T-helper 1 cell treated with Interleukin-12 subunit alpha and Interleukin-12 subunit beta and Interleukin-4 antibody, amounts not matched to agents 30 μg/mL and 1 μg/mL, for 36 hours (primary cell): ENCODE results near the gene CACNA2D3.

Experiments used
- H3K27ac Mint-ChIP-seq: one replicate; pipeline ENCODE4 v1.8.0; 2021; ENCODE audit warnings: mild to moderate bottlenecking, mixed read lengths
- H3K27me3 Mint-ChIP-seq: one replicate; pipeline ENCODE4 v1.8.0; 2021; ENCODE audit warnings: low read depth, mixed read lengths
- H3K36me3 Mint-ChIP-seq: one replicate; pipeline ENCODE4 v1.8.0; 2021; ENCODE audit warnings: low read depth, mixed read lengths
- H3K4me1 Mint-ChIP-seq: one replicate; pipeline ENCODE4 v1.8.0; 2021; ENCODE audit warnings: low read depth, mixed read lengths
- H3K4me3 Mint-ChIP-seq: one replicate; pipeline ENCODE4 v1.8.0; 2021; ENCODE audit warnings: mild to moderate bottlenecking, moderate library complexity, mixed read lengths
- H3K9me3 Mint-ChIP-seq: one replicate; pipeline ENCODE4 v1.8.0; 2021; ENCODE audit warnings: mixed read lengths

Gene CACNA2D3

DNA sequence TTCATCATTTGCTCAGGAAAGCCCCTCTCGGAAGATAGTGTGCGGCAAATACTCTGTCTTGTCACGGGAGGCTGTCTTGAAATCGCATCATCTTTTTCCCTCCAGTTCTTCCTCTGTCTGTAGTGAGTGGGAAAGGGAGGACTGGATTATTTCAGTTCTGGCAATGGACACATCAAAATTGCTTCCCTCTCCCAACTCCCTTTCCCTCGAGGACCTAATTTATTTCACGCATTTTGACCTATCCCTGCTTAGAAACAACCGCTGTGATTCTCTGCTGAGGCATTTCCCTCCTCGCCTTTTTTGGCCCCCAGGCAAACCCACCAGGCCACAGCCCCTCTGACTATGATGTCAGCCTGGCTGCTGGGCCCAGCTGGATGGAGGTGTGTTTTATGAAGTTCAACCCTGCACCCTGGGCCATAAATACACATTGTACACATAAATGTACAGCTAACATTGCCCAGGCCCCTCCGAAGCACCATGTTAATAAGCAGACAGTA, 944.2 kb downstream of the CACNA2D3 start:
- no peaks in the 10 kb centered on the region for H3K36me3 Mint-ChIP-seq
- no peak overlapping the region for H3K27ac Mint-ChIP-seq
- no peaks in the 10 kb centered on the region for H3K4me1 Mint-ChIP-seq
- H3K27me3 Mint-ChIP-seq = no peaks in the 10 kb centered on the region
- no peak overlapping the region for H3K4me3 Mint-ChIP-seq
- H3K9me3 Mint-ChIP-seq = no peaks in the 10 kb centered on the region

DNA sequence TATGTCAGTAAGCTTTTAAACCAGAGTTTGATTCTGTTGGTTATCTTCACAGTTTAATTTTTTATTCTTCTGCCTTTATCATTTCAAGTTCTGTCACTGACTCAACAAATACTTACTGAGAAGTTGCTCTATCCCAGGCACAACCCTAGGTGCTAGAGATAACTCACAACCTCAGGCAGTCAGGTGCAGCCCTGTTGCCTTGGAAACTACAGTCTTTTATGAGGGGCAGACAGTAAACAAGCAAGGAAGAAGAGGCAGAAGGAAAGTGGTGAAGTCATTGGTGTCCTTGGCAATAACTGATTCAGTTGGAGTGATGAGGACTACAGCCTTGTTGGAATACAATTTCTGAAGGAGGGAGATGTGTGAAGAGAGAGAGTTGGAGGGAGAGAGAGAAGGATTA, 947.6 kb downstream of the CACNA2D3 start:
- no peaks in the 10 kb centered on the region for H3K27me3 Mint-ChIP-seq
- H3K4me3 Mint-ChIP-seq = no peak overlapping the region
- no peaks in the 10 kb centered on the region for H3K9me3 Mint-ChIP-seq
- H3K4me1 Mint-ChIP-seq = no peaks in the 10 kb centered on the region
- no peaks in the 10 kb centered on the region for H3K36me3 Mint-ChIP-seq
- H3K27ac Mint-ChIP-seq = no peak overlapping the region

DNA sequence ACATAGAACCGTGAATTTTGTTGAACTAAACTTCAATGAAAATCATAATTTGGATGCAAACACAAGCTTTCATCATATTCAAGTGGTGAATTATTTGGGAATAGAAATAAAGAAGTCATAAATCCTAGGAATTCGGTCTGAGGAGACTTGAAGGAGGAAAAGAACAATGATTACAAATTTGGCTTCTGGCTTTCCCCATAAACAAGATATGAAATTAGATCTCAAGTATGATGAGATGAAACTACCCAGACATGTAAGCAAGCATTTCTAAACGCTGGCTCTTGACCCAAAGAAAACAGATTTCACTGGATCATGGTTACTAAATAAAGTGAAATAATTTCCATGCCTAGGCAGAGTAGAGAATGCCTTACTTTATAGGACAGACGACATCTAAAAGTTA, 952.4 kb downstream of the CACNA2D3 start:
- H3K4me1 Mint-ChIP-seq = no peaks in the 10 kb centered on the region
- no peak overlapping the region for H3K27ac Mint-ChIP-seq
- H3K27me3 Mint-ChIP-seq = no peaks in the 10 kb centered on the region
- peaks cover 4% of the 10 kb centered on the region for H3K9me3 Mint-ChIP-seq
- H3K36me3 Mint-ChIP-seq = no peaks in the 10 kb centered on the region
- H3K4me3 Mint-ChIP-seq = no peak overlapping the region

DNA sequence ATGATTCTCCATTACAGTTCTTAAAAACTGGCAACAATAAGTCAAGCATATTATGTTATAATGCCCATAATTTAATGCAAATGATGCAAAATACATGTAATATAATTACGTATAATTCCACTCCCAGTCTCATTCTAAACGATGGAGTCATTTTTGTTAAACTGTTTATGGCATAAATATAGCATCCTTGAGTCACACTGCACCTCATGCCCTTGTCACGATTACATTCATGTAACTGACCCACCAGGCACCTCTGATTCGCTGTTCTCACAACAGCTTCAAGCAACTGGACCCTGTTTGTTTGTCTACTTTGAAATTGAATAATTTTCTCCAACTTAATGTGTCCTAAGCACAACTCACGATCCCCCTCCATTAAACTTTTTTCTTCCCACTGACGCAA, 953.5 kb downstream of the CACNA2D3 start:
- H3K27ac Mint-ChIP-seq = no peak overlapping the region
- no peak overlapping the region for H3K4me3 Mint-ChIP-seq
- H3K9me3 Mint-ChIP-seq = peaks cover 4% of the 10 kb centered on the region
- H3K27me3 Mint-ChIP-seq = no peaks in the 10 kb centered on the region
- no peaks in the 10 kb centered on the region for H3K4me1 Mint-ChIP-seq
- H3K36me3 Mint-ChIP-seq = no peaks in the 10 kb centered on the region

DNA sequence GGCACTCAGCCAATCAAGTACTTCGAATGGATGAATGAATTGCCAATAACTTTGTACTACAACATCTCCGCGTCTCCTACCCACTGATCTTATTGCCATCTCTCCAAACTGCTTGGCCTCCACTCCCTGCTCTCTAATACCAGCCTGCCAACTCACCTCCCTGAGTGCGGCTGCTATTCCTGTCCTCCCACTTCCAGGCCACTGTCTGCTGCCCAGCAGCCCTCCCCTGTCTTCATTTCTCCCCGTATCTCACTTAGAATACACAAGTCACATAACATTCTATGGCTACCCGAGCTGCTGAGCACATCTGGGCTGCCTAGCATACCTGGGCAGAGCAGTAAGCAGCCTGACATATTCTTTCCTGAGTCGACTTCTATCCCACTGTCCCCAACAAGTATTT, 955.4 kb downstream of the CACNA2D3 start:
- H3K27me3 Mint-ChIP-seq = no peaks in the 10 kb centered on the region

DNA sequence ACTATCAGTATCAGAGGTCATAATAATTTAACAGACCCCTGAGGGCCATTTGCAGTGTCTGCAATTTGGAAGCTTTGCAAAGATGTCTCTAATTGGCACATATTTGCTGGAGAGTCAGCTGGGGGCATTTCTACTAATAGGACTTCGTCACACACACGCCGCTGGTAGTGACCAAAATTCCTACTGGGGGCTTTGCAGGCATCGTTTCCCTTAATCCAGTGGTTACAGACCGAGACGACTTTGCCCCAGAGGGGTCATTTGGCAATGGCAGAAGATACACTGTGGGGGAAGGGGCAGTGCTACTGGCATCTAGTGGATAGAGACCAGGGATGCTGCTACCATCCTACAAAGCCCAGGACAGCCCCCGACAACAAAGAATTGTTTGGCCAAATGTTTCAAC, 956.5 kb downstream of the CACNA2D3 start:
- no peak overlapping the region for H3K27ac Mint-ChIP-seq
- H3K4me3 Mint-ChIP-seq = no peak overlapping the region
- H3K9me3 Mint-ChIP-seq = peaks cover 4% of the 10 kb centered on the region
- no peaks in the 10 kb centered on the region for H3K27me3 Mint-ChIP-seq
- H3K36me3 Mint-ChIP-seq = no peaks in the 10 kb centered on the region
- no peaks in the 10 kb centered on the region for H3K4me1 Mint-ChIP-seq

More for the DNA sequence above, 955.4 kb downstream of the CACNA2D3 start:
- peaks cover 4% of the 10 kb centered on the region for H3K9me3 Mint-ChIP-seq
- no peaks in the 10 kb centered on the region for H3K4me1 Mint-ChIP-seq
- no peak overlapping the region for H3K4me3 Mint-ChIP-seq
- H3K36me3 Mint-ChIP-seq = no peaks in the 10 kb centered on the region
- no peak overlapping the region for H3K27ac Mint-ChIP-seq

DNA sequence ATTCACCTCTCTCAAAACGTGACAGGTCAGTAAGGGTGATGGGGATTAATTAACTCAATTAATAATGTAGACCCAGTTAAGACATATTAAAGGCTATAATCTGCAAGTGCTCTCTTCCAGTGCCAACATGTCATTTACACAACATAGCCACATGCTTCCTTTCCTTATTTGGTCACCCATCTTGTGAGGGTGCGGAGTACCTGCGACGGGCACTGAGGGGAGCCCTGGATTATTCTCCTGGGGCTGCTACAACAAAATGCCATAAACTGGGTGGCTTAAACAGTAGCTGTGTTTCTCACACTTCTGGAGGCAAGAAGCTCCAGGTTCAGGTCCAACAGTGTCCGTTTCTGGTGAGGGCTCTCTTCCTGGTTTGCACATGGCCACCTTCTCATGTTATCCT, 962.9 kb downstream of the CACNA2D3 start:
- H3K36me3 Mint-ChIP-seq = no peaks in the 10 kb centered on the region
- H3K27me3 Mint-ChIP-seq = no peaks in the 10 kb centered on the region
- no peaks in the 10 kb centered on the region for H3K4me1 Mint-ChIP-seq
- H3K4me3 Mint-ChIP-seq = no peak overlapping the region
- no peaks in the 10 kb centered on the region for H3K9me3 Mint-ChIP-seq
- no peak overlapping the region for H3K27ac Mint-ChIP-seq

DNA sequence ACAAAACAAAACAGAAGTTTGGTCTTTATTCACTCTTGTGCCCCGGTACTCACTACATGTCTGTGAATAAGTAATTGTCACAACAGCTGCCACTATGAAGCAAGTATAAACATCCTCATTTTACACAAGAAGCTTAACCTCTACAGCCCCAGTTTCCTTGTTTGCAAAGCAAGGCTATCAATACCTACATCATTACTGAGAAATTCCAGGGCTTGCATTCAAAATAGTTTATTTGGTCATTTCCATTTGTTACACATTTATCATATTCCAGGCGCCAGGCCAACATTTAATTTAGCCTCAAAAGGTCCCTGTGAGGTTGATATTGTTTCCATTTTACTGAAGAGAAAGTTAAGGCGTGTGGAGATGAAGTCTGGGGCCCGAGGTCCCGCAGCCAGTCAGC, 966.9 kb downstream of the CACNA2D3 start:
- Mint-ChIP-seq H3K27ac (no peak overlapping the region), H3K4me3 (no peak overlapping the region), H3K36me3 (no peaks in the 10 kb centered on the region), H3K9me3 (no peaks in the 10 kb centered on the region), H3K27me3 (no peaks in the 10 kb centered on the region), H3K4me1 (no peaks in the 10 kb centered on the region)

DNA sequence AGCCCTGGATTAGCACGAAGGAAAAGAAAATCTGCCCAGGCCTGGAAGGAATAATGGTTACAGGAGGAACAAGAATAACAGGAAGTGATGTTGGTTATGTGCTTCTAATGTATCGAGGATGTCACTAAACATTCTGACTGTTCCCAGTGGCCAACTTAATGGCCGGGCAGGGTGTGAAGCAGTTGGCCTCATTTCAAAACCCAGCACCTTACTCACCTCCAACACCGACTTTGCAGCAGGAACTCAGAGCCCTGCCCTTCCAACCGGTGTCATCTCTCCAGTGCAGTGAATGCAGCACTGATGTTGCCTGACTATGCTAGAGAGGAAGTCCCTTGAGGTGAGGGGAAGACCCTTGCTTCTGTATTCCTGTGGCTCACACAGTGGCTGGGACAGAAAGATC, 967.9 kb downstream of the CACNA2D3 start:
- H3K27ac Mint-ChIP-seq = no peak overlapping the region
- no peaks in the 10 kb centered on the region for H3K36me3 Mint-ChIP-seq
- H3K27me3 Mint-ChIP-seq = no peaks in the 10 kb centered on the region
- H3K9me3 Mint-ChIP-seq = no peaks in the 10 kb centered on the region
- no peaks in the 10 kb centered on the region for H3K4me1 Mint-ChIP-seq
- no peak overlapping the region for H3K4me3 Mint-ChIP-seq

DNA sequence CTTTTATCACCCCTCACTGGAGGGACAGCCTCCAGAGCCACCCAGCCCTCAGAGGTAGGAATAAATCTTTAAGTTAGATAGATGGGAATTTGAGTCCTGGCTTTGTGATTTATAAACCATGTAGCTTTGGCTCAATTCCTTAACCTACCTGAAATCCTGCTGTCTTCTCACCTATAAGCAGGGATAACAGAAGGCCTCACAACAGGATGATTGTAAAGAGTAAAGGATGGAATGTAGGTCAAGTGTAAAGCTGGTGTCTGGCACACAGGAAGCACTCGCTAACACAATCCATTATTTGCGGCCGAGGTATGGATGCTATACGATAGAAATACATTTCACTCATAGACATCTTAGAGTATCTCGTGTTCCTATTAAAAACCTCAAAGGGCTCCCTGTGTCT, 968.4 kb downstream of the CACNA2D3 start:
- Mint-ChIP-seq H3K36me3 (no peaks in the 10 kb centered on the region), H3K4me1 (no peaks in the 10 kb centered on the region), H3K4me3 (no peak overlapping the region), H3K9me3 (no peaks in the 10 kb centered on the region), H3K27me3 (no peaks in the 10 kb centered on the region), H3K27ac (no peak overlapping the region)

DNA sequence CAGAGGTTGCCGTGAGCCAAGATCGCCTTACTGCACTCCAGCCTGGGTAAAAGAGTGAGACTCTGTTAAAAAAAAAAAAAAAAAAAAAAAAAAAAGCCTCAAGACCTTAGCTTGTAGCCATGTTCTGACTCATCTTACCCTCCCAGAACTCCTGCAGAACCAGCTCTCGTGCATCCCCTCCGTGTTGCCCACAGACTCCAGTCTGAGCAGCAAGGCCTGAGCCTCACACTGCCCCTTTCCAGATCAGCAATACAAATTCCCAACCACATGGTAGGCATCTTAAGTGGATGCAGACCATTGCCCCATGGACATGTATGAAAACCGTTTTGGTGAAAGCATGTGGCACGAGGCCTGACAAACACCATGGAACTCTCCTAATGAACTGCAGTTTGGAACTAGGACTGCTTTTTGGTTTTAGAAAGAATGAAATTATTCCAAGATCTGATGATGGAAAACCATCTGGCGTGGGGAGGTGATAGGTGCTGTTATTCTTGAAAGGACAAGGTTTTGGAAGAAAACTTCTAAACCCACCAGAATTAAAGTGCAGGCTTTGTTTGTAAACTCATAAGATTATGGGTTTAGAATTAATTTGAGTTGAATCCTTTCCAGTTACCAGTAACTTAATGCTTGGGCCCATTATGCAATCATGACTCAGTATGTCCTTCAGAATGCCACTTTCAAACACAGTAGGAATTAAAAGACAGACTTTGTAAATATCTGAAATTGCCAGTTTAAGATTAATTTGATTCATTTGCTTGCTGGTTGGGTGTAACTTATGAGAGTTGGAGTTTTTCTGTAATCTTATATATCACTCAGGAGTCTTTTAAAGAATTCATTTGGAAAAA, 969.3 kb downstream of the CACNA2D3 start:
- Mint-ChIP-seq H3K27me3 (no peaks in the 10 kb centered on the region), H3K4me3 (no peak overlapping the region), H3K9me3 (no peaks in the 10 kb centered on the region), H3K27ac (no peak overlapping the region), H3K36me3 (no peaks in the 10 kb centered on the region), H3K4me1 (no peaks in the 10 kb centered on the region)

DNA sequence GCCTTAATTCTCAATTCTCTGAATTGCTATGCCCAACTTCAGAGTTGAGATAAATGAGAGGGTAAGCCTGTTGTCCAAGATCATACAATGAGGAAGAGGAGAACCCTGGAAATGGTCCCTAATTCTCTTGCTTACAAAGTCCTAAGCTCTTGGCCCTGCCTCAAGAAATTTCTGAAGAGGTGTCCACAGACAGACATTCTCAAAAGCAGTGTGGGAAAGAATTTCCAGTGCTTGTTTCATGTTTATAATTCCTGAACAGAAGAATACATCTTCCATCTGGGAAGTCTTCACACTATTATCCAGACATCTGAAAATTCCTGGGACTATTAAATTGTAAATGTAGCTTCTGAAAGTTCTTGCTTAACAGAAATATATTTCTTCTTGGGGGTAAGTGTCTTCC, 972.3 kb downstream of the CACNA2D3 start:
- Mint-ChIP-seq H3K4me1 (no peaks in the 10 kb centered on the region), H3K36me3 (no peaks in the 10 kb centered on the region), H3K9me3 (no peaks in the 10 kb centered on the region), H3K27me3 (no peaks in the 10 kb centered on the region), H3K27ac (no peak overlapping the region), H3K4me3 (no peak overlapping the region)

DNA sequence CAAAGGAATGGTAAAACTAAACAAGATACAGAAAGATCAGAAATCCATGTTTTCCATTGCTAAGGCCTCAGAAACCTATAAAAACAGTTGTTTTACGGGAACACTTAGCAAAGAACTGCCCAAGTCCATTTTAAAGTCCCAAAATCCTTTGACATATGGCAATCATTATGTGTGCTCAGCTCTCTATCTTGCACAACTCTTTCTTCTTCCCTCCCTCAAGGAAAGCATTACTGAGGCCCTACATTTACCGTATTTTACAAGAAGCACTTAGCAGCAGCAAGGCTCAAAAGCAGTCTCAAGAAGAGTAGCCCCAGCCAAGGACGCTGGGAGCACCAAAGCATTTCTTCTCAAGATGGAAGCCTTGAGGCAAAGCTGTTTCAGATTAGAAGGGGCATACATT, 975.1 kb downstream of the CACNA2D3 start:
- H3K9me3 Mint-ChIP-seq = peaks cover 5% of the 10 kb centered on the region

DNA sequence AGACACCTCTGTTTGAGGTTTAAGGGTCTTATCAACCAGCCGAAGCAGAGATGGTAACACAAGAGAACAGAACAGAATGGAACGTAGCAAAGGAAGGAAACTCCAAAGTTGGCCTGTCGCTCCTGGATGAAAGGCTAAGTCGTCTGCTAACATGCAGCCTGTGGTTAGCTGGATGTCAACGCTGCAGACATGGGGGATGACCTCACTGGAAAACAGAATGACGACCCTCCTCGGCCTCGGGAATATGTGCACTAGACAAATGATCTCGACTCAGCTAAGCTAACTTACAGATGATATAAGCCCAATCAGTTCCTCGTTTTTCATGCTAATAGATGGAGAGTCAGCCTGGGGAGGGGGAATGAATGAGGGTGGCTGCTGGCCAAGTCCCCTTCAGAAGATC, 983.3 kb downstream of the CACNA2D3 start:
- Mint-ChIP-seq H3K4me1 (no peaks in the 10 kb centered on the region), H3K27me3 (no peaks in the 10 kb centered on the region), H3K36me3 (no peaks in the 10 kb centered on the region), H3K27ac (no peak overlapping the region), H3K4me3 (no peak overlapping the region), H3K9me3 (peaks cover 12% of the 10 kb centered on the region)

More for the DNA sequence above, 975.1 kb downstream of the CACNA2D3 start:
- Mint-ChIP-seq H3K27ac (no peak overlapping the region), H3K4me3 (no peak overlapping the region), H3K36me3 (no peaks in the 10 kb centered on the region), H3K4me1 (no peaks in the 10 kb centered on the region), H3K27me3 (no peaks in the 10 kb centered on the region)

DNA sequence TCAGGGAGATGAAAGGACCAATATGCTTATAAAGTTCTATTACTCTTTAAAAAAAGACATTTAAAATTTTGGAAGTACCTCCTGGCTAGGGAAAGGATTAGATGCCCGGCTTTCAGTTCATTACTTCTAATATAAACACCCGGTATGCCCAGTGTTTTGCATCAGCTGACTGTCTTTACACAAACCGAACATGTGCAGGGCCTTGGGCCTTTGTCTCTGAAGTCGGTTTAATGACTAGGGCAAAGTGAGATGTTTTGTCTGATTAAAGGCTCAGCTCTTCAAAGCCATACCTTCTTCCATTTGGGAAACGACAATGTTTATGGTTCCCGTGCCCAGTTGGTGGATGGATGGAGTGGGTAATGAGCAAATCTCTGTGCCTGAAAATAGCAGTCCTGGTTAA, 984.8 kb downstream of the CACNA2D3 start:
- Mint-ChIP-seq H3K4me1 (no peaks in the 10 kb centered on the region), H3K4me3 (no peak overlapping the region), H3K36me3 (no peaks in the 10 kb centered on the region), H3K27me3 (no peaks in the 10 kb centered on the region), H3K9me3 (peaks cover 7% of the 10 kb centered on the region), H3K27ac (no peak overlapping the region)
